Thyroid gland (tissue), 4 donors: ENCODE measurements around the gene CNNM1.

Source experiments
- CTCF ChIP-seq, 6 experiments: fragments of 200-600 bp in 3 of 6; fragments of 450-650 bp in 3 of 6; sonication (generic) in 3 of 6; IDR thresholded peaks; one replicate each; pipeline ENCODE4 v1.5.1; 2016 to 2019; ENCODE audit warnings: antibody characterized with exemption in 6 of 6, mild to moderate bottlenecking in 2 of 6, inconsistent platforms in 1 of 6, moderate library complexity in 1 of 6
- POLR2A ChIP-seq, 2 donors: fragments of 450-650 bp; IDR thresholded peaks; one replicate each; pipeline ENCODE4 v1.6.1; 2017; ENCODE audit warnings: antibody characterized with exemption in 2 of 2, mild to moderate bottlenecking in 2 of 2, moderate library complexity in 1 of 2

- TF ChIP-seq CTCF (IDR thresholded peaks at IDR 0.05): no peak
- TF ChIP-seq POLR2A (IDR thresholded peaks at IDR 0.05): no peak
Measured at GRCh38 chr10:99426689-99427088, 97.5 kb downstream of the CNNM1 start.
